Stimulated activated naive CD8-positive, alpha-beta T cell treated with anti-CD3 and anti-CD28 coated beads, Interleukin-15, amount 100 ng/mL, for 72 hours (primary cell): ENCODE data around the gene TSHR.
A peak's percentile ranks its signal among the peaks of the same experiment; 100 is the strongest.

Experiments used
- ATAC-seq: fragments of 150-1000 bp; cut with Tn5 transposase; 2 replicates; pipeline ENCODE4 v1.10.0; 2021; ENCODE audit warnings: mild to moderate bottlenecking, moderate library complexity
- DNase-seq, 2 donors: peaks; one replicate each; pipeline ENCODE4 v3.0.0; 2021 to 2022
- H3K27ac Mint-ChIP-seq, 2 donors: one replicate each; pipeline ENCODE4 v1.8.0; 2022; ENCODE audit warnings: mild to moderate bottlenecking in 2 of 2, mixed read lengths in 2 of 2, moderate library complexity in 2 of 2
- H3K27me3 Mint-ChIP-seq: one replicate; pipeline ENCODE4 v1.8.0; 2022; ENCODE audit warnings: mixed read lengths
- H3K4me1 Mint-ChIP-seq: one replicate; pipeline ENCODE4 v1.8.0; 2022; ENCODE audit warnings: mild to moderate bottlenecking, mixed read lengths
- H3K4me3 Mint-ChIP-seq, 2 donors: one replicate each; pipeline ENCODE4 v1.8.0; 2022; ENCODE audit warnings: mild to moderate bottlenecking in 2 of 2, mixed read lengths in 2 of 2, moderate library complexity in 1 of 2
- H3K9me3 Mint-ChIP-seq, 2 donors: one replicate each; pipeline ENCODE4 v1.8.0; 2022; ENCODE audit warnings: mixed read lengths in 2 of 2

The TSHR gene

GRCh38 chr14:81176241-81176640, 220.8 kb downstream of the TSHR start:
- no peak overlapping the region for H3K4me3 Mint-ChIP-seq
- peaks cover 12% of the 10 kb centered on the region for H3K4me1 Mint-ChIP-seq
- H3K9me3 Mint-ChIP-seq: no peaks in the 10 kb centered on the region
- peak overlapping the region in 1 of 2 donors; percentile 66 for H3K27ac Mint-ChIP-seq
- DNase-seq (no peak), ATAC-seq (no peak)
- H3K27me3 Mint-ChIP-seq: no peaks in the 10 kb centered on the region

- ATAC-seq (no peak), DNase-seq (no peak)
- Mint-ChIP-seq H3K9me3 (no peaks in the 10 kb centered on the region), H3K27ac (no peak overlapping the region), H3K4me3 (no peak overlapping the region), H3K27me3 (no peaks in the 10 kb centered on the region), H3K4me1 (peaks cover 9% of the 10 kb centered on the region)
These were observed 221.8 kb downstream of the TSHR start for GRCh38 chr14:81177225-81177624.

GRCh38 chr14:81178063-81178462, 222.6 kb downstream of the TSHR start:
- H3K9me3 Mint-ChIP-seq: no peaks in the 10 kb centered on the region
- ATAC-seq (no peak), DNase-seq (no peak)
- H3K27me3 Mint-ChIP-seq: no peaks in the 10 kb centered on the region
- H3K4me1 Mint-ChIP-seq: peaks cover 16% of the 10 kb centered on the region
- H3K27ac Mint-ChIP-seq: no peak overlapping the region
- no peak overlapping the region for H3K4me3 Mint-ChIP-seq

- DNase-seq (no peak), ATAC-seq (no peak)
- Mint-ChIP-seq H3K9me3 (no peaks in the 10 kb centered on the region), H3K4me3 (no peak overlapping the region), H3K27me3 (no peaks in the 10 kb centered on the region), H3K4me1 (peaks cover 23% of the 10 kb centered on the region), H3K27ac (no peak overlapping the region)
These were observed 224.2 kb downstream of the TSHR start for GRCh38 chr14:81179631-81180030.

GRCh38 chr14:81187832-81188522, 232.6 kb downstream of the TSHR start:
- ATAC-seq (peak; percentile 61), DNase-seq (no peak)
- Mint-ChIP-seq H3K4me3 (peak overlapping the region; percentile 26 to 52), H3K27ac (peak overlapping the region in 1 of 2 donors; percentile 54), H3K4me1 (peaks cover 56% of the 10 kb centered on the region), H3K27me3 (no peaks in the 10 kb centered on the region), H3K9me3 (no peaks in the 10 kb centered on the region)

- Mint-ChIP-seq H3K9me3 (no peaks in the 10 kb centered on the region), H3K4me3 (peak overlapping the region; percentile 70 to 84), H3K27me3 (no peaks in the 10 kb centered on the region), H3K4me1 (peaks cover 67% of the 10 kb centered on the region), H3K27ac (peak overlapping the region; percentile 3 to 66)
- ATAC-seq (peak; percentile 83), DNase-seq (peak in 1 of 2 donors; percentile 18)
These were observed 237.2 kb downstream of the TSHR start for GRCh38 chr14:81192594-81192993.

- H3K4me1 Mint-ChIP-seq: peaks cover 54% of the 10 kb centered on the region
- ATAC-seq (peak; percentile 86), DNase-seq (peak in 1 of 2 donors; percentile 20)
- H3K9me3 Mint-ChIP-seq: no peaks in the 10 kb centered on the region
- H3K27me3 Mint-ChIP-seq: no peaks in the 10 kb centered on the region
- H3K27ac Mint-ChIP-seq: no peak overlapping the region
- H3K4me3 Mint-ChIP-seq: no peak overlapping the region
These were observed 238.7 kb downstream of the TSHR start for GRCh38 chr14:81193924-81194633.
